ENCODE measurements around the gene SLC5A8.

DNA sequence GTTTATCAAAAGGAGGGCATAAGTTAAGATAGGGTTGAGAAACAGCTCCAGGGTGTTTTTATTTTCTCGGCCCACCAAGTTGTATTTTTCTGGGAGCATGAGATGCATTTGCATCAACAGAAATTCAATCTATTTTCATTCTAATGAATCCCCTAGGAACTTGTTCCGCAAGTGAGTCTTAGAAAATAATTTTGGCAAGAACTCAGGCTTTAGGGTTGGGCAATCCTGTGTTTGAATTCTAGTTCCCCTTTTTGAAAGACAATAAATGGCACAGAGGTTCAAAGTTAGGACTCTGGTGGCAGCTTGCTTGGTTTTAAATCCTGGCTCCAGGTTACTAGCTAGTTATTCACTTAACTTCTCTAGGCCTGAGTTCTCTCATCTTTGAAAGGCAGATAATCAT, 23.7 kb downstream of the SLC5A8 start:
- TF ChIP-seq RFX5 (IDR thresholded peaks at IDR 0.05; ENCODE audit: low read depth, low read length) (no peak), CHD1 (IDR thresholded peaks at IDR 0.05; ENCODE audit: low read depth, low read length) (no peak), RAD21 (IDR thresholded peaks at IDR 0.05; ENCODE audit: low read length) (no peak), POLR2A (IDR thresholded peaks at IDR 0.05; ENCODE audit: low read depth, low read length) (no peak), SMC3 (IDR thresholded peaks at IDR 0.05; ENCODE audit: low read depth, low read length) (no peak)
- TF ChIP-seq, protein P1, sequence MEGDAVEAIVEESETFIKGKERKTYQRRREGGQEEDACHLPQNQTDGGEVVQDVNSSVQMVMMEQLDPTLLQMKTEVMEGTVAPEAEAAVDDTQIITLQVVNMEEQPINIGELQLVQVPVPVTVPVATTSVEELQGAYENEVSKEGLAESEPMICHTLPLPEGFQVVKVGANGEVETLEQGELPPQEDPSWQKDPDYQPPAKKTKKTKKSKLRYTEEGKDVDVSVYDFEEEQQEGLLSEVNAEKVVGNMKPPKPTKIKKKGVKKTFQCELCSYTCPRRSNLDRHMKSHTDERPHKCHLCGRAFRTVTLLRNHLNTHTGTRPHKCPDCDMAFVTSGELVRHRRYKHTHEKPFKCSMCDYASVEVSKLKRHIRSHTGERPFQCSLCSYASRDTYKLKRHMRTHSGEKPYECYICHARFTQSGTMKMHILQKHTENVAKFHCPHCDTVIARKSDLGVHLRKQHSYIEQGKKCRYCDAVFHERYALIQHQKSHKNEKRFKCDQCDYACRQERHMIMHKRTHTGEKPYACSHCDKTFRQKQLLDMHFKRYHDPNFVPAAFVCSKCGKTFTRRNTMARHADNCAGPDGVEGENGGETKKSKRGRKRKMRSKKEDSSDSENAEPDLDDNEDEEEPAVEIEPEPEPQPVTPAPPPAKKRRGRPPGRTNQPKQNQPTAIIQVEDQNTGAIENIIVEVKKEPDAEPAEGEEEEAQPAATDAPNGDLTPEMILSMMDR (conservative IDR thresholded peaks at IDR 0.05; ENCODE audit: low read depth, low read length), result no peak
- TF ChIP-seq, protein P2, sequence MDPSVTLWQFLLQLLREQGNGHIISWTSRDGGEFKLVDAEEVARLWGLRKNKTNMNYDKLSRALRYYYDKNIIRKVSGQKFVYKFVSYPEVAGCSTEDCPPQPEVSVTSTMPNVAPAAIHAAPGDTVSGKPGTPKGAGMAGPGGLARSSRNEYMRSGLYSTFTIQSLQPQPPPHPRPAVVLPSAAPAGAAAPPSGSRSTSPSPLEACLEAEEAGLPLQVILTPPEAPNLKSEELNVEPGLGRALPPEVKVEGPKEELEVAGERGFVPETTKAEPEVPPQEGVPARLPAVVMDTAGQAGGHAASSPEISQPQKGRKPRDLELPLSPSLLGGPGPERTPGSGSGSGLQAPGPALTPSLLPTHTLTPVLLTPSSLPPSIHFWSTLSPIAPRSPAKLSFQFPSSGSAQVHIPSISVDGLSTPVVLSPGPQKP (IDR thresholded peaks at IDR 0.05; ENCODE audit: borderline replicate concordance, low read depth, low read length), result no peak

Data from IMR-90 (cell line).